Testis (tissue), 3 donors: Measurements from ENCODE around the gene HMG20B. TPM values are rescaled to one million over a fixed set of nuclear protein-coding genes. Genes with fewer than 3 reads are reported as not detected.

ENCODE experiments used
- DNase-seq: peaks from one replicate; pipeline ENCODE4 v3.0.0-alpha.2; 2019
- H3K27ac ChIP-seq, 2 donors: fragments of 200-600 bp; sonication (generic); one replicate each; pipeline ENCODE4 v1.5.1; 2019
- H3K27me3 ChIP-seq: fragments of 200-600 bp; sonication (generic); one replicate; pipeline ENCODE4 v1.5.1; 2019
- H3K36me3 ChIP-seq: fragments of 200-600 bp; sonication (generic); one replicate; pipeline ENCODE4 v1.5.1; 2017; ENCODE audit warnings: low read depth; ENCODE audit errors: missing control alignments
- H3K4me1 ChIP-seq: fragments of 200-600 bp; sonication (generic); one replicate; pipeline ENCODE4 v1.5.1; 2019
- H3K4me3 ChIP-seq, 2 donors: fragments of 200-600 bp; sonication (generic); one replicate each; pipeline ENCODE4 v1.5.1; 2017 to 2019
- H3K9me3 ChIP-seq: fragments of 200-600 bp; sonication (generic); one replicate; pipeline ENCODE4 v1.5.1; 2017
- CTCF ChIP-seq, 3 experiments: fragments of 450-650 bp in 2 of 3; fragments of 200-600 bp in 1 of 3; sonication (generic) in 1 of 3; IDR thresholded peaks; one replicate each; pipeline ENCODE4 v1.5.1; 2016 to 2019; ENCODE audit warnings: antibody characterized with exemption in 3 of 3, mild to moderate bottlenecking in 2 of 3, moderate library complexity in 1 of 3
- POLR2A ChIP-seq: fragments of 450-650 bp; IDR thresholded peaks from one replicate; pipeline ENCODE4 v1.6.1; 2017; ENCODE audit warnings: antibody characterized with exemption, mild to moderate bottlenecking, moderate library complexity
- WGBS, 2 donors: methylation state at CpG; one replicate each; pipeline ENCODE4 v1.1.5; 2018; 5-methylcytosine and 5-hydroxymethylcytosine counted together
- intact Hi-C: fragments of 100-400 bp; cut with DNase I; formaldehyde crosslinking; loops from one replicate; pipeline ENCODE4 v1.15.1; 2023; ENCODE audit warnings: low total_unique reads
- polyA plus RNA-seq: library from polyadenylated mRNA; stranded (reverse); fragments of 350-450 nt; fragmentation: Illumina TruSeq; extraction: RNeasy Lipid Tissue Mini Kit (QIAGEN cat#74804); gene quantifications from one replicate; pipeline ENCODE4 v1.2.3, GENCODE V29; 2014; ENCODE audit warnings: low read depth, low replicate concordance; ENCODE audit not compliant: insufficient read depth
- total RNA-seq, 2 donors: library from RNA; depleted of rRNA; stranded (reverse); fragments of >200 nt; gene quantifications; one replicate each; pipeline ENCODE4 v1.2.3, GENCODE V29; 2016

HMG20B gene
- total and polyA plus RNA-seq, 3 donors from 2014 or later, result 66.2 to 129 (median 108) TPM

GRCh38 chr19:3606690-3607289, 34.0 kb downstream of the HMG20B start, which contains the start of gene TBXA2R:
Gene TBXA2R (minus strand): TSS chr19:3606875. CDS start chr19:3600634, 6,241 bp downstream.
- peak within 1 kb of the TSS; percentile 54 to 60 for H3K27ac ChIP-seq
- no peaks in the 10 kb centered on the region for H3K27me3 ChIP-seq
- intact Hi-C loops, result no loop called here
- DNase-seq, result peak; percentile 84
- H3K9me3 ChIP-seq, result no peaks in the 10 kb centered on the region
- WGBS, 2 donors, result 2 to 6% methylated on average over 10 to 34 of the region's 46 CpGs
- H3K36me3 ChIP-seq, result no peaks in the 10 kb centered on the region
- no peak for TF ChIP-seq CTCF (IDR thresholded peaks at IDR 0.05)
- no peak for TF ChIP-seq POLR2A
- H3K4me1 ChIP-seq, result peaks cover 34% of the 10 kb centered on the region
- H3K4me3 ChIP-seq, result peak within 1 kb of the TSS; percentile 51 to 56

GRCh38 chr19:3607303-3608078, 34.7 kb downstream of the HMG20B start:
- intact Hi-C loops, result no loop called here
- Histone ChIP-seq H3K4me1 (peaks cover 34% of the 10 kb centered on the region), H3K9me3 (no peaks in the 10 kb centered on the region), H3K27ac (peak overlapping the region; percentile 54 to 60), H3K4me3 (peak overlapping the region; percentile 51 to 56), H3K36me3 (no peaks in the 10 kb centered on the region), H3K27me3 (no peaks in the 10 kb centered on the region)
- WGBS, 2 donors, result 14 to 15% methylated on average over 17 to 22 of the region's 22 CpGs
- TF ChIP-seq CTCF (IDR thresholded peaks at IDR 0.05) (no peak), POLR2A (no peak)
- DNase-seq, result no peak

- Histone ChIP-seq H3K4me3 (no peak overlapping the region), H3K27me3 (no peaks in the 10 kb centered on the region), H3K36me3 (no peaks in the 10 kb centered on the region), H3K9me3 (no peaks in the 10 kb centered on the region), H3K4me1 (peaks cover 34% of the 10 kb centered on the region), H3K27ac (peak overlapping the region in 1 of 2 donors; percentile 54)
- DNase-seq, result no peak
- 36 to 41% methylated on average over 3 of the region's 3 CpGs for WGBS, 2 donors
- intact Hi-C loops, result no loop called here
- TF ChIP-seq CTCF (IDR thresholded peaks at IDR 0.05), result no peak
- no peak for TF ChIP-seq POLR2A
Observed at GRCh38 chr19:3608079-3608641, 35.4 kb downstream of the HMG20B start.

GRCh38 chr19:3608750-3609322, 36.1 kb downstream of the HMG20B start:
- H3K4me1 ChIP-seq, result peaks cover 34% of the 10 kb centered on the region
- H3K27me3 ChIP-seq, result no peaks in the 10 kb centered on the region
- DNase-seq, result no peak
- intact Hi-C loops, result no loop called here
- no peaks in the 10 kb centered on the region for H3K36me3 ChIP-seq
- peak overlapping the region; percentile 7 to 54 for H3K27ac ChIP-seq
- no peak overlapping the region for H3K4me3 ChIP-seq
- TF ChIP-seq CTCF (IDR thresholded peaks at IDR 0.05) (no peak), POLR2A (no peak)
- 62 to 80% methylated on average over 10 to 19 of the region's 21 CpGs for WGBS, 2 donors
- H3K9me3 ChIP-seq, result no peaks in the 10 kb centered on the region
